Stimulated activated CD8-positive, alpha-beta memory T cell treated with anti-CD3 and anti-CD28 coated beads, Interleukin-2, amount 100 ng/mL, for 48 hours (primary cell): ENCODE measurements around the gene CLIC5.
"Not testable (repeated sequence)": the region's sequence is repeated elsewhere in the genome, so short reads cannot be mapped to it uniquely, and the experiment has no call there.

Experiments
- DNase-seq, 2 donors: peaks; one replicate each; pipeline ENCODE4 v3.0.0-alpha.2; 2020; ENCODE audit warnings: low read depth in 2 of 2

The CLIC5 gene

DNA sequence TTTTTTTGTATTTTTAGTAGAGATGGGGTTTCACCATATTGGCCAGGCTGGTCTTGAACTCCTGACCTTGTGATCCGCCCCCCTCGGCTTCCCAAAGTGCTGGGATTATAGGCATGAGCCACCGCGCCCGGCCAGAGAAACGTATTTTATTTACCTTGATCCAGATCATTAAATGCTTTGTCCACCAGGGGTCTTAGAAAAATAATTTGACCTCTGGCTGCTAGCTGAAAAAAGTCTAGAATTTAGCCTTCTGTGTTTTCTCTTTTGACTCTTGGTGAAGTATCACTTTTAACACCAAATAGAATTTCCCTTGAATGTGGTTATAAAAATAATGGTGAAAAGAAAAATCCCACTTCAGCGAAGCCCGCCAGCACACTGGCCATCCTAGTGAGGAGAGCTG, 89.2 kb downstream of the CLIC5 start:
- DNase-seq, result not testable (repeated sequence)

GRCh38 chr6:45924763-45925342, 90.8 kb downstream of the CLIC5 start:
- no peak for DNase-seq

DNA sequence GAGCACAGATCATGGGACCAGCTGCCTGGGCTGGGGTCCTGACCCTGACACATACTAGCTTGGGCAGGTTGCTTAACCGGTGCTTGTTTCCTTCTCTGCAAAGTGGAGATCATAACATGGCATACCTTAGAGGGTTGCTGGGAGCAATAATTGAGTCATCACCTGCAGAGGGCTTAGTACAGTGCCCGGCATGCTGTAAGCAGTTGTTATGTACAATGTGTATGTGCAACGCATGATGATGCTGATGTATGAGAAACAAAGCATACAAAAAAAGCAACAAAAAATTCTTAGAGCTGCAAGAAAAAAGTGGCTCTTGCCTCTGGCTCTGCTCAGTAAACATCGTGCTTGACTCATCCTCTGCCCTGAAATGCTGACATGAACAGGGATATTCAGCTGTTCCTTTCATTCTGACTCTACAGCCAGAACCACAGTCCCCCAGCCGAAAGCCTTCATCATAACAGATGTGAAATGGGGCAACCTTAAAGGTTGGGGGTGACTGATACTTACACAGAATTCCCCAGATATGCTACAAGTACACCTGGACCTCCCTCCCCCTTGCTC, 91.7 kb downstream of the CLIC5 start:
- DNase-seq, result peak; percentile 32 to 49

- DNase-seq, result peak; percentile 42 to 49
Observed at GRCh38 chr6:45922728-45923351, 92.8 kb downstream of the CLIC5 start.

- no peak for DNase-seq
Observed at GRCh38 chr6:45921691-45922281, 93.9 kb downstream of the CLIC5 start.

DNA sequence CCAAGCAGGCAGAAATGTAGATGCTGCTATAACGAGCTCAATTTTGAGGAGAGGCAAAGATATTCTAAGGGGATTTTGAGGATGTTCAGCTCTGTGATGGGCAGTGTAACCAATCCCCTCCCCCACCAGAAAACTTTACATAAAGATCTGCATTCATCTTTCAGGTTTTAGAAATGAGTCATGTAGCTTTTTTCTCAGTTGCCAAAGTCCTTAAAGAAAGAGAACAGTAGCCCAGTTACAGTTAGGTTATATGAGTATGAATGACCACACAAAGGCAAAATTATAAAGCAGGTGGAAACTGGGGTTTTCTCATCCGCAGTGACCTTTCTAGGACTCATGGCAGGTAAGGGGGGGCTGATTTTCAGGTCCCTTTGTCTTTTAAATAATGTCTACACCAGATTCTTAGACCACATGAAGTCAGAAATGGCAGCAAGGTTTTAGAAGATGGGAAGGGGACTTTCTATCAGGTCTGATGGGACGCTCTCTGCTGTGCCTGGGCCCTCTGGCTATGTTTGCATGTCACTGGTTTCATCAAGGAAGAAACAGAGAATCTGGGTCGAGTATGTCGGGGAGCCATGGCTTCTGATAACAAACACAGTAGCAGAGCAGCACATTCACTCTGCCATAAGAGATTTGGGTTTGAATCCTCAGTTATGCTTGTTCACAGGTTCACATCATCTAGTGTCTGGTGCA, 94.7 kb downstream of the CLIC5 start:
- DNase-seq, result no peak

DNA sequence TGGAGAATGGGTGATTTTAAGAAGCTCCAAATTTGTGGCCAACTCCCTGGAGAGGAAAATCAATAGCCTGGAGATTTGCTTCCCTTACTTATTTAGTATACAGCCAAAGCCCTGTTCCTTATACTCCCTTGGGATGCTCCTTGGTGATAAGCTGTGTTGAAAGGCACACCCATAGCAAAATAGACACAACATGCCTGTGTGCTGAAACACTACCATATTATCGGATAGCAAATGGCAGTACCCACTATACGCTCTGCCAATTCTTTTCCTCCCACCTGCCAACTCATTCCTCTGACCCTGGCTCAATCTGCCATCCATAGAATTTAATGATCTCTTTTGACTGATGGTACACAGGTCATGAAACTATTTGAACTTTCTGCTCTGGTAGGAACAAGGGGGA, 98.2 kb downstream of the CLIC5 start:
- DNase-seq, result no peak

GRCh38 chr6:45916692-45917091, 99.0 kb downstream of the CLIC5 start:
- no peak for DNase-seq

- DNase-seq, result no peak
Observed at GRCh38 chr6:45915780-45916468, 99.7 kb downstream of the CLIC5 start.

DNA sequence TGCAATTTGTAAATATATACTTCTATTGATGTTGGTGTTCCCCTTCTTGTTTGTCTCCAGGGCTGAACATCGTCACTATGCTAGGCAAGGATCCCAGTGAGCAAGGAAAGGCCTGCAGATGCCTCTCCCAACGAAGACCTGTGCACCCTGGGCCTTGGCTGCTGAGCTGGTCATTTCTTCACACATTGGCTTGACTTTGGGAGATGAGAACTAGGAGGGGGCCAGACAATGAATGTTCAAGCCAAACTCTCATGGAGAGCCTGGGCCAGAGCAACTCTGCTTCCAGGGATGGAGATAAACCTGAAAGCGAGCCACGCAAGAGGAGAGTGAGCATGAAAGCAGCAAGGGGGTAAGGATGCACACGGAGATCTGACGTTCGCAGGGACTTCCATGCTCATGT, 104.0 kb downstream of the CLIC5 start:
- DNase-seq, result no peak

GRCh38 chr6:45903959-45904358, 111.7 kb downstream of the CLIC5 start:
- no peak for DNase-seq

DNA sequence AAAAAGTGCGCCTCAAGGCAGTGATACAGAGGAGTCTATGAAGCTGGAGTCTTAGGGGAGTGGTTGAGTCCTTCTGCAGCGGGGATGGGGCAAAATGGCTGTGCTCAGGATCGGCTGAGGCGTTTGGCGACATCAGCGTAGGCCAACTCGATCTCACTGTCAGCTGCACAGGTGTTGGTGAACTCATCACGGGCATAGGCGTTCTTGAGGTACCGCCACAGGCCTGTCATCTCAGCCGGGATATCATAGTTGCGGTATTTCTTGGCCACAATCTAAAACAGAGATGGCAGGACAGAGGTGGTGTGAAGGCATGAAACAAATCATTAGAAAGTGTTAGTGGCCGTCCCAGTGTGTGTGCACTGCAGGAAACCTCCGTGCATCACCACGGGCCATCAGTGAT, 112.7 kb downstream of the CLIC5 start:
- DNase-seq, result no peak

GRCh38 chr6:45901767-45902650, 113.7 kb downstream of the CLIC5 start:
- no peak for DNase-seq

- no peak for DNase-seq
Observed at GRCh38 chr6:45900808-45901752, 114.6 kb downstream of the CLIC5 start.

DNA sequence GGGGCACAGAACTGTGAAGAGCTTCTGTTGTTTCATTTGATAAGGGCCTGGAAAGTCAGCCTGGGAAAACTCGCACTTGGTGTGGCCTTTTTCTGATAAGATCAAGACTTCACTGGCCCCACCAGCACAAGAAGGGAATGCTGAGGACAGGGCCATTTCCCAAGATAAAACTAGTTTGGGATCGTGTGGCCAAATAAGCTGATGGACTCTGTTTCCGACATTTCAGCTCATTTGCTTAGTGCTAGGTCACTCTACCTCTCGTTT, 116.0 kb downstream of the CLIC5 start:
- no peak for DNase-seq

DNA sequence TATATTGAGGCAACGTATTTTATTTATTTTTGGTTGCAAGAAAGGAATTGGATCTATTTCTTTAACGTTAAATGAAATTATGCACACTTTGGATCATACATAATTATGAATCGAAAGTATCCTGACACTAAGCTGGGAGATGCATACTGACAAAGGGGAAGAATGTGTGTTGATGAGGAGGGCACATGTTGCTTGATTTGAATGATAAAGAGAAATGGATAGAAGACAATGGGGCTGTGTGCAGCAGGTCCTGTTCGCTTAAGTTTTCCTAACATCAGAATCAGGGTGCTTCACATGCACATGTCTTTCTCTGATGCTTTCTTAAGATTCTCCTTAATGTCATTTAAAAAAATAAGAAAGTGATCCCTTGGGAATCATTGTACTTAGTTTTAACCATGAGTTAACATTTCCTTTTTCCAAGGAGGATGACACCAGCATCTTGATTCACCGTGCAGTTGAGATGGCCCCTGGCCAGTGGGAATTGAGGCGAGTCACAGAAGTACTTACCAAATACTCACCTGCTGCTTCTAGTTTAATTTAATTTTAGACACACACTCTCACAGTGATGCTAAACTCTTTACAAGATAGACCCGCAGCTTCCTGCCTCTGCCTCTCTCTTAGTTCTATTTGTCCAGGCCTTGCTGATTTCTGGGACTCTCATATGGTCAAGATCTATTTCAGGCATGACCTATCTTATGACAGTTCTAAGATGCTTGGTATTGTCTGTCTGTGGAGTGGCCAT, 116.5 kb downstream of the CLIC5 start:
- DNase-seq, result no peak

GRCh38 chr6:45896783-45897441, 118.7 kb downstream of the CLIC5 start:
- no peak for DNase-seq

DNA sequence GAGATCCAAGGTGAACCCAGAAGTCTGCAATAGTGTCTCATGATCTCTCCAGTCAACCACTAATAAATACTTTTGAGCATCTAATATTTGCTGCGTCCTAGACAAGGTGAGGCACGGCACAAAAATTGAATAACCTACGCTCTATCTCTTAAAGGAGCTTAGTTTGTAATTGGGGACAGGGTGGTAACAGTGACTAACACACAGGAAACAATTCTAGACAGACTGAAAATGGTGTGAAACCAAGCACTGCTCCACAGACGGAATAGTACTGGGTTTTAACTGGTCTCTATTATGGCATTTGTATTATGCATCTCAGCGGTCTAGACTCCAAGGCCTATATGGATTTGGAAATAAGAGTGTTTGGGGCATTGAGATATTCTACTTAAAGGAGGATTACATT, 120.1 kb downstream of the CLIC5 start:
- DNase-seq, result no peak

DNA sequence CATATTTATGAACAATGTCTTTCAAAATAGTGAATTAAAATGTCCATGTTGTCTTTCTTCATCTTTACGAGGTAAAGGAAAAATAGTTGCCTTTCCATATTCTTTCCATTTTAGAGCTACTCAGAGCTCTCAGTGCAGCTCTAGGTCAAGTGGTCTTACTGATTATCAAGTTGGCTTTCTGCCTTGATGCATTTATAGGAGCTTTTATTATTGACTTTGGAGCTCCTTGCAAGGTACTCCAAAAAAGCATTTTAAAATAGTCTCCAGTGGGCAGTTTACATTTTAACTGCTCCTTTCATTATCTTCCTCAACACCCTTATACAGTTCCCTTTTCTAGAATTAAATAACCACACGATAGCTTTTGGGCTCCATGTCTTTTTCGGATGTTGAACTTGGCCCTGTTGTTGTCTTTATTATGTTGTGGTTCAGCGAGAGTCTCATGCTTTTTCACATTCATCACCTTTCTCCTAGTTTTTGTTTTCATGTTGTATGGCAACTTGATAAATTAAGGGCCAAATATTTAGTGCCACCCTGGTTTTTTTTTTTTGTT, 122.9 kb downstream of the CLIC5 start:
- DNase-seq, result no peak
